NB4 (cell line): ENCODE measurements around the gene C9orf78.

Experiments used
- DNase-seq: peaks from one replicate; pipeline ENCODE4 v3.0.0; 2010; ENCODE audit warnings: low read depth
- H3K4me3 ChIP-seq: one replicate; pipeline ENCODE4 v1.5.1; 2011; ENCODE audit warnings: mild to moderate bottlenecking, low read depth, low read length, moderate library complexity
- MYC ChIP-seq: IDR thresholded peaks from 2 replicates; pipeline ENCODE4 v1.6.1; 2011; ENCODE audit warnings: low read depth, low read length
- POLR2A ChIP-seq: IDR thresholded peaks from 2 replicates; pipeline ENCODE4 v1.6.1; 2011; ENCODE audit warnings: mild to moderate bottlenecking; ENCODE audit not compliant: insufficient read length; ENCODE audit errors: extremely low read depth
- TF ChIP-seq, protein P1 (sequence below): IDR thresholded peaks from 2 replicates; pipeline ENCODE4 v1.6.1; 2011; ENCODE audit warnings: low read depth, low read length
- TF ChIP-seq, protein P2 (sequence below): IDR thresholded peaks from one replicate; pipeline ENCODE4 v1.5.1; 2012; ENCODE audit warnings: low read depth, low read length

C9orf78 gene

DNA sequence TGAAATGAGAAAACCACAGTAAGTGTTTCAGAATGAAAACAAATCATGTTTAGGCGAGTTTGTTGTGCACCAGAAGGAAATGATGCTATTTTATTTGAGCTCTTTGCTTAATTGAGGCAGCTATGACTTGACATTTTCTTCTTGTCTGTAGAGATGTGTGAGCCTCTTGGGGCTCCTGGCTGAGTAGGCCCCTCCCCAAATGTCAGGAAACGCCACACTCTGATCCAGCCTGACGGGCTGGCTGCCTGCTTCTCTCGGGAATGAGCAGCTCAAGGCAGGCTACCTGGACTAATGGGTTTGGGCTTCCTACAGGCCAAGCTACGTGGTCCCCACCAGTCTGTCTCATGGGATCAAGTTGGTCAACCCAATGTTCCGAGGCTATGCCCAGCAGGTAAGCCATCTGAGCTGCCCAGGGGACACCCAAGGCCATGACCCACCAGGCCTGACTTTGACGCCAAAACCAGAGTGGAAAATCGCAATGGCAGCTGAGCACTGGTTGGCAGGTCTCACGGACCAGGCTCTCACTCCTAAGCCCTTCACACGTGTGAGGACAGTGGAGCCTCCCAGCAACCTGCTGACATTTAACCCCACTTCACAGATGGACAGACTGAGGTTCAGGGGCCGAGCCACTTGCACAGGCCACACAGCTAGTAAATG, 30.0 kb upstream of the C9orf78 start:
- peak; percentile 41 for DNase-seq
- TF ChIP-seq, protein P1, sequence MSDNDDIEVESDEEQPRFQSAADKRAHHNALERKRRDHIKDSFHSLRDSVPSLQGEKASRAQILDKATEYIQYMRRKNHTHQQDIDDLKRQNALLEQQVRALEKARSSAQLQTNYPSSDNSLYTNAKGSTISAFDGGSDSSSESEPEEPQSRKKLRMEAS: no peak
- TF ChIP-seq, protein P2, sequence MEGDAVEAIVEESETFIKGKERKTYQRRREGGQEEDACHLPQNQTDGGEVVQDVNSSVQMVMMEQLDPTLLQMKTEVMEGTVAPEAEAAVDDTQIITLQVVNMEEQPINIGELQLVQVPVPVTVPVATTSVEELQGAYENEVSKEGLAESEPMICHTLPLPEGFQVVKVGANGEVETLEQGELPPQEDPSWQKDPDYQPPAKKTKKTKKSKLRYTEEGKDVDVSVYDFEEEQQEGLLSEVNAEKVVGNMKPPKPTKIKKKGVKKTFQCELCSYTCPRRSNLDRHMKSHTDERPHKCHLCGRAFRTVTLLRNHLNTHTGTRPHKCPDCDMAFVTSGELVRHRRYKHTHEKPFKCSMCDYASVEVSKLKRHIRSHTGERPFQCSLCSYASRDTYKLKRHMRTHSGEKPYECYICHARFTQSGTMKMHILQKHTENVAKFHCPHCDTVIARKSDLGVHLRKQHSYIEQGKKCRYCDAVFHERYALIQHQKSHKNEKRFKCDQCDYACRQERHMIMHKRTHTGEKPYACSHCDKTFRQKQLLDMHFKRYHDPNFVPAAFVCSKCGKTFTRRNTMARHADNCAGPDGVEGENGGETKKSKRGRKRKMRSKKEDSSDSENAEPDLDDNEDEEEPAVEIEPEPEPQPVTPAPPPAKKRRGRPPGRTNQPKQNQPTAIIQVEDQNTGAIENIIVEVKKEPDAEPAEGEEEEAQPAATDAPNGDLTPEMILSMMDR: no peak
- TF ChIP-seq MYC (no peak), POLR2A (no peak)
- H3K4me3 ChIP-seq: no peak overlapping the region

DNA sequence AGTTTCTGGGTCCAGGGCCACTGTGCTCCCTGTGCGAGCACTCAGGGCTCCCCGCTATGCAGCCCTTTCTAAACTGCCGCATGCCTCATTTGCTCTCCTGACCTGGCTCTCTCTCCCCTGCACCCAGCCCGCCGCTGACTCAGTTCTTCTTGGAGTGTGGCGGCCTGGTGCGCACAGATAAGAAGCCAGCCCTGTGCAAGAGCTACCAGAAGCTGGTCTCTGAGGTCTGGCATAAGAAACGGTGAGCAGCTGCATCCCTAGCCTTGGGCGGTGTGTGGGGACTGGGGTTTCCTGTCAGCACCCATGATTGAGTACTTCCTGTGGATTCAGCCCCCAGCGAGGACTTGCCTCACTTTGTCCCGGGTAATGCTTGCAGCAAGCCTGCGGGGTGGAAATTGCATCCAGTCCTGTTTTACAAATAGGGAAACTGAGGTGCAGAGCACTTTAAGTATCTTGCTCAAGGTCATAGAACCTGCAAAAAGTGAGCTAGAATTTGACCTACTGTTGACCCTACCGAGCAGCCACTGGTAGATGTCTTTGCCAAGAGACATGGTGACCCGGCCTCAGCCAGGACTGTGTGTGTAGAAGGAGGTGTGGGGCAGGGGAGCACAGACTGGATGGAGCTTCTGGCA, 28.1 kb upstream of the C9orf78 start:
- peak; percentile 51; the same call in 1 of the 2 replicates for TF ChIP-seq MYC
- TF ChIP-seq POLR2A: no peak
- TF ChIP-seq, protein P2: no peak
- TF ChIP-seq, protein P1: peak; percentile 61
- peak; percentile 99 for DNase-seq
- H3K4me3 ChIP-seq: no peak overlapping the region

DNA sequence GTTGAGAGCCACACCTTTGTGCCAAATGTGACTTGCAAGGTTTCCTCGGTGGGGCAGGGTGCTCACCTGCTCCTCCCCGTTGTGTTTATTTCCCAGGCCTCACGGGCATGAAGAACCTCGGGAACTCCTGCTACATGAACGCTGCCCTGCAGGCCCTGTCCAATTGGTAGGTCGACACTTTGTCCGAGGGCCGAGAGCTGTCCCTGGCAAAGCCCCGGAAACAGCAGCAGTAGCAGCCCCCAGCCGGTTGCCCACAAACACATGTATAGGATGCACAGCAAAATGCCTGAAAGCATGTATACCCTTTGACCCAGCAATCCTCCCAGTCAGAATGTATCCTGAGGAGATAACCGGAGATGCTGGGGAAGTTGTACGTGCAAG, 26.4 kb upstream of the C9orf78 start:
- DNase-seq: no peak
- TF ChIP-seq POLR2A (no peak), MYC (no peak)
- TF ChIP-seq, protein P1: no peak
- TF ChIP-seq, protein P2: no peak
- no peak overlapping the region for H3K4me3 ChIP-seq

DNA sequence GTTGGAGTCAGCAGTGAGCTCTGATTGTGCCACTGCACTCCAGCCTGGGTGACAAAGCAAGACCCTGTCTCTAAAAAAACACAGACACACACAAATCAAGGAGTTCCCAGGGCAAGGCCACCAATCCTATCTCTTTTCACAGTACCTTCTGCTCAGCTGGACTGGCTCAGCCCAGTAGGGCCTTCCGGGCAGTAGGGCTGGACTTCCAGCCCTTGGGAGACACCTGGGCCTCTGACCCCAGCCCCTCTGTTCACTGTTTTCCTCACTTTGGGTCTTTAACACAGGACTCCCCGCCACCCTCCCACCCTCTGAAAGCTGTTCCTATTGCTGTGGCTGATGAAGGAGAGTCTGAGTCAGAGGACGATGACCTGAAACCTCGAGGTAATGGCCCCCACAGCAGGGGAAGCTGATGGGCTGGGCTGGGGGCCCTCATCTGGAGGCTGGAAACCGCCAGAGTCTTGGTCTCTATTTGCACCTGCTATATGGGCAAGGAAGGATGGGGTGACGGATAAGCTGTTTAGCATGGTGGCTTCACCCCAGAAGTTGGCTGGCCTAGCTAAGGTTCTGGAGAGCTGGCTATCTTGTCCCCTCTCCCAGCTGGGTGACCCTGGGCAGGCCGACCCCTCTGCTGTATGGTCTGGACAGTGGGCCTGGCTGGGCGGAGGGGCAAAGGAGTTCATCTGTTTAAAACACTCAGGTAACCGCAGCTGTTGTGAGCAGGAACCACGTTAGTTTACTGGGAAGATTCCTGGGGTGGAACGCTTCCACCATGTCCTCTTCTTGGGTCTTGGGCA, 25.8 kb upstream of the C9orf78 start:
- TF ChIP-seq, protein P2: no peak
- TF ChIP-seq, protein P1: 0 out of 2 replicates have a peak, but pooled peaks have one; percentile 13
- no peak overlapping the region for H3K4me3 ChIP-seq
- DNase-seq: peak; percentile 62

DNA sequence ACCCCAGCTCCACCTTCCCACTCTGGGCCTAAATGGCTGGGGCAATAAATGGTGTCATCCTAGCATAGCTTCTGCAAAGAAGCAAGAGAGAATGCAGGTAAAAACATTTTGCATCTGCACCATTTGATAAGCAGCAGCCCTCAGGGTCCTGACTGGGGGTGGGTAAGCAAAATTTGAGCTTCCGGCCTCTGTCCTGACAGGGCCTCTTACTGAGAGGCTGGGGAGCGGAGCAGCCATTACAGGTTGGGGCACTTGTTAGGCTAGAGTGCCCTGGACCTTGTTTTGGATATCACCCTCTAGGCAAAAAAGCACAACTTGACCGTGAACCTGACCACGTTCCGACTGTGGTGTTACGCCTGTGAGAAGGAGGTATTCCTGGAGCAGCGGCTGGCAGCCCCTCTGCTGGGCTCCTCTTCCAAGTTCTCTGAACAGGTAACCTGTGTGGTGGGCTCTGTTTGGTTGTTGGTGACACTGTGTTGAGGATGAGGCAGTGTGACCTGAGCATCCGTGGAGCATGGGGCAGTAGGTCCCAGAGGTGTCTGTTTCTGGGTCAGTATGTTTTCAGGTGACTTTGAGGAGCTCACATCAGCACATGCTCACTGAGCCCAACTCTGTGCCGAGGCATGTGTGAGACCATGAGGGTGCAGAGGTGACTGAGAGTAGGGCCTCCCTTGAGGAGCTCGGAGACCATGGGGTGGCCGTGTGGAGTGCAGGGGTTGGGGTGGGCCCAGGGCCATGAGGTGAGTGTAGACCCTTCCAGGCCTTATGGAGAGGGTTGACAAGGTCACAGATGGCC, 23.3 kb upstream of the C9orf78 start:
- no peak for DNase-seq
- H3K4me3 ChIP-seq: no peak overlapping the region
- TF ChIP-seq, protein P1: no peak
- TF ChIP-seq POLR2A (no peak), MYC (no peak)
- TF ChIP-seq, protein P2: no peak
